GM18507 (cell line): ENCODE results near the gene AKAP4.

Source experiments
- DNase-seq: peaks from one replicate; pipeline ENCODE4 v3.0.0; 2011; ENCODE audit warnings: low read depth; ENCODE audit not compliant: insufficient read length; ENCODE audit errors: extremely low spot score
- FAIRE-seq: peaks from 2 replicates; lab custom pipeline; 2011; peaks lifted over from hg19 to GRCh38; lab: Jason Lieb, UNC

AKAP4 gene, protein sequence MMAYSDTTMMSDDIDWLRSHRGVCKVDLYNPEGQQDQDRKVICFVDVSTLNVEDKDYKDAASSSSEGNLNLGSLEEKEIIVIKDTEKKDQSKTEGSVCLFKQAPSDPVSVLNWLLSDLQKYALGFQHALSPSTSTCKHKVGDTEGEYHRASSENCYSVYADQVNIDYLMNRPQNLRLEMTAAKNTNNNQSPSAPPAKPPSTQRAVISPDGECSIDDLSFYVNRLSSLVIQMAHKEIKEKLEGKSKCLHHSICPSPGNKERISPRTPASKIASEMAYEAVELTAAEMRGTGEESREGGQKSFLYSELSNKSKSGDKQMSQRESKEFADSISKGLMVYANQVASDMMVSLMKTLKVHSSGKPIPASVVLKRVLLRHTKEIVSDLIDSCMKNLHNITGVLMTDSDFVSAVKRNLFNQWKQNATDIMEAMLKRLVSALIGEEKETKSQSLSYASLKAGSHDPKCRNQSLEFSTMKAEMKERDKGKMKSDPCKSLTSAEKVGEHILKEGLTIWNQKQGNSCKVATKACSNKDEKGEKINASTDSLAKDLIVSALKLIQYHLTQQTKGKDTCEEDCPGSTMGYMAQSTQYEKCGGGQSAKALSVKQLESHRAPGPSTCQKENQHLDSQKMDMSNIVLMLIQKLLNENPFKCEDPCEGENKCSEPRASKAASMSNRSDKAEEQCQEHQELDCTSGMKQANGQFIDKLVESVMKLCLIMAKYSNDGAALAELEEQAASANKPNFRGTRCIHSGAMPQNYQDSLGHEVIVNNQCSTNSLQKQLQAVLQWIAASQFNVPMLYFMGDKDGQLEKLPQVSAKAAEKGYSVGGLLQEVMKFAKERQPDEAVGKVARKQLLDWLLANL

DNA sequence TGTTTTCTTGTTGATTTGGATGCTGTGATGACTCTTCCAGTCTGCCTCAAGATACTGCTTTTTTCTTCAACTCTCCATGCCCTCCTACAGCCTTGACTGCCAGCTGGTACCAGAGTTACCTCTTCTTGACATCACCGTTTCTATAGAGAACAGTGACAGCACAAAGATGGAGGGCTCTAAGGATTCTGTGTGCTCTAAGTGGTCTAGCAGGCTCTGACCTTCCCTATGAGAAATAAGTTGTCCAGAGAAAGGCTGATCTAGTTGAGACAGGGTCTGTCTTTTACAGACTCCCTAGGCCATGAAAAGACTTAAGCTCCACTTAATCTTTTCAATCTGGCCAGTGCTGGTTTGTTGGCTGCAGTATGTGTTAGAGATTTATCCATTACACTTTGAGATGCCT, at the start of gene AKAP4:
Gene AKAP4 (minus strand): TSS at position 101 of the 400 bp plus-strand sequence. CDS start 118 bp downstream, outside the sequence.
- DNase-seq (no peak), FAIRE-seq (no peak)

DNA sequence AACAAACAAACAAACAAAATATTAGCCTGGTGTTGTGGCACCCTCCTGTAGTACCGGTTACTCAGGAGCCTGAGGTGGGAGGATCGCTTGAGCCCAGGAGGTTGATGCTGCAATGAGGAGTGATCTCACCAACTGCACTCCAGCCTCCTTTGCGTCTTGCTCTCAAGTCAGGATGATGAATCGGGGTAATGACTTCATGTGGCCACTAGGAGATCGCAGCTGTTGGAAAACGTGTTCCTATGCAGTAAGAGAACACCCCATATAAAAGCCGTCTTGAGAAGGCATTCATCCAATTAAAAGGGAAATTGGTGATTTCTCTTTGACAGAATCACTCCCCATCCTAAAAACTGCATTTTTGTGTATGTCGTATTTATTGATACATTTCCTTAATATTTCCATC, 10.7 kb upstream of the AKAP4 start:
- FAIRE-seq = no peak
- DNase-seq = no peak

DNA sequence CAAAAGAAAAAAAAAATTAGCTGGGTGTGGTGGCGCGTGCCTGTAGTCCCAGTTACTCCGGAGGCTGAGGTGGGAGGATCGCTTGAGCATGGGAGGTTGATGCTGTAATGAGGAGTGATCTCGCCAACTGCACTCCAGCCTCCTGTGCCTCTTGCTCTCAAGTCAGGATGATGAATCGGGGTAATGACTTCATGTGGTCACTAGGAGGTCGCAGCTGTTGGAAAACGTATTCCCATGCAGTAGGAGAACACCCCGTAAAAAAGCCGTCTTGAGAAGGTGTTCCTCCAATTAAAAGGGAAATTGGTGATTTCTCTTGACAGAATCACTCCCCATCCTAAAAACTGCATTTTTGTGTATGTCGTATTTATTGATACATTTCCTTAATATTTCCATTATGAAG, 5.9 kb upstream of the AKAP4 start:
- FAIRE-seq (no peak), DNase-seq (no peak)

DNA sequence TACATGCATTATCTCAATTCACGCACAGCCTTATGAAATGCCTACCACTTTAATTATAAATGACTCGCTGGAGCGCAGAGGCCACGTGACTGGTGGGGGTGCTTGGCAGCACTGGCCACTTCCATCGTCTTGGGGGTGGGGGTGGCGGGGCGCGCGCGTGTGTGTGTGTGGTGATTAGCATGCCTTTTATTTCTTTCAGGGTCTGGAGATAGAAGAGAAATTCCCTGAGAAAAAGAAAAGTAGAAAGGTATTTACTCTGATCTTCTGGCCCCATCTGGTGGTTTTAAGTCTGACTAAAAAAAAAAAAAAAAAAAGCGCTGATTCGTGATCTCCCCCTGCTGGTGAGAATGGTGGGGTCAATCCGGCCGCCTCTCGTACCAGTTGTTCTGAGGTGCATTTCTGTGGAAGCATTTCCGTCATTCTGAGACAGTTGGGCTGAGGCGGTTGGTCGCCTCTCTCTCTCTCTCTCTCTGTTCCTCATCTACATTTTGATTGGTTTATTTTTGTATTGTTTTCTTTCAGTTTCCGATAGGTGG, 3.6 kb upstream of the AKAP4 start, which contains the start of gene CCNB3:
Gene CCNB3 (plus strand): TSS at position 402 of the 536 bp plus-strand sequence. CDS start 80,399 bp downstream, outside the sequence.
- peak; percentile 83 for FAIRE-seq
- DNase-seq = peak; percentile 26

DNA sequence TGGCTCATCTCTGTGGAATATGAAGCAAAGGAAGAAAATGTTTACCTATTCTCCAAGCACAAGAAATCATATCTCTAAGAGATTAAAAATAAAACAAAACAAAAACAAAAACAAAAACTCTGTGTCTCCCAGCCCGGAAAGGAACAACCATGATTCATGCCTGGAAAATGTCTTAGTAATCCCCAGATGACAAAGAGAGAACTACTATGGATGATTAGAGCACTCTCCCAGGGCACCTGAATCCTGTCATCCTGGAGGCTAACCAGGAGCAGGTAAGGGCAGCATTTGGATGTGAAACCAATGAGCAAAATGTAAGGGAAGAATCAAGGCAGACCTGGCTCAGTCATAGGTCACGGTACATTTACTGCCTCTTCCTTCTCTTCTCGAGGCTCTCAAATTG, 1.7 kb upstream of the AKAP4 start:
- no peak for FAIRE-seq
- no peak for DNase-seq

DNA sequence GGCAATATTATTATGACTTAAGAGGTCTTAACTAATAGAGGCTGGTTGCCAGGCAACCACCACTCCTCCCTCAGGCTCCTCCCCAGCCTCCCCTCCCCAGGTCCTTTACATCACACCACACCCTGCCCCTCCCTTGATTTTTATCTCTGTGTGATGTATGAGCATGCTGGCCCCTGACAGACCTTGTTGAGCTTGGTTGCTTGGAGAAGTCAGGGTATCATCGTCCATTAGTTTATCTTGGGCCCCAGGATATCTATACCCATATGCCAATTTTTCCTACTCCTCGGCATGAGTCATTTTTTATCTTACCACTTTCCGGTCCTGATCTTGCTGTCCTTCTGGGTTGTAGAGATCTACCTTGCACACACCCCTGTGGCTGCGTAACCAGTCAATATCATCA, 2.5 kb downstream of the AKAP4 start:
- DNase-seq (no peak), FAIRE-seq (no peak)

DNA sequence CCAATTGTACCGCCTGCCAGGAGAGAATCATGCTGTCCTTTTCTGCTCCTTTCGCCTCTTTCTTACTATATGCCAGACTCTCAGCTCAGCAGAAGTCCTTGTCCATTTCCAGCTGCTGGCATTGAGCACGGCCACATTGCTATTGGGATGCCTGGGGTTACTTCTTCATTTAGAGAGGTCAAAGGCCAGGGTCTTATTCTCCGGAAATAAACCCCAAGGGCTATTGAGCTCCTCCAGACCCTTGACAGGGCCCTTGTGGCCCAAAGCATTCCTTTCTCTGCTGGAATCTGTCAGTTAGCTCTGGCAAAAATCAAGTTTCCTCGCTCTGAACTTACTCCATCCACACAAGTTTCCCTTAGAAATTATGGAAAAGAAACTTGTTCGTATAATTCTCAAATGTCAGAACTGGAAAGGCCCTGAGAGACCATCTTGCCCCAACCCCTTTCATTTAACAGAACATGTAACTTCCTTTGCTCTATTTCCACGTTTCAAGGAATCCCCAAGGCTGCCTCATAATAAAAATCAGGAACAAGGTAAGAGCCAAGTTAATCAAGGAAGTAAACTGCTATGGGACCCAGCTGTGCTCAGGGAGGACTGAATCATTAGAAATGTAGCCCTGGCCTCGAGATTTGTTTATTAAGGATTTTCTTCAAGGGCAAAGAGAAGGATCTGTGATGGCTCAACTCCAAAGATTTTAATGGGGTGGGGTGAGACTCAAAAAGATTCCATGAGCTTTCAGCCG, 11.8 kb downstream of the AKAP4 start:
- FAIRE-seq (no peak), DNase-seq (no peak)

DNA sequence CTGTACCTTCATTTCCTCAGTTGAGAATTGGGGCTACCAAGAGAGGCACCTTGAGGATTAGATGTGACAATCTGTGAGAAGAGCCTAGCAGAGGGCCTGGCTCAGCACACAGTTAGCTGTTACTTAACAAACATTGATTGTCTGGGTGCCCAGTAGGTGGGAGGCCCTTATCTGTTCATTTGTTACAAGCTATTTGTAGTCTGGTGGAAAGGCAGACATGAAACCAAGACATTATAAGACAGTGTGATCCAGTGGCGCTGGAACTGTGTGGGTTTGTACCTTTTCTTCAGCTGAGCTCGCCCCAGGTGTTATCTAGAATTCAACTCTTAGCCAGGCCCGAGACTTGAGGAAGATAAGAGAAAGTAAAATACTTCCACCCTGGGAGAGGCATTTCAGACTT, 16.9 kb downstream of the AKAP4 start:
- FAIRE-seq (no peak), DNase-seq (no peak)

DNA sequence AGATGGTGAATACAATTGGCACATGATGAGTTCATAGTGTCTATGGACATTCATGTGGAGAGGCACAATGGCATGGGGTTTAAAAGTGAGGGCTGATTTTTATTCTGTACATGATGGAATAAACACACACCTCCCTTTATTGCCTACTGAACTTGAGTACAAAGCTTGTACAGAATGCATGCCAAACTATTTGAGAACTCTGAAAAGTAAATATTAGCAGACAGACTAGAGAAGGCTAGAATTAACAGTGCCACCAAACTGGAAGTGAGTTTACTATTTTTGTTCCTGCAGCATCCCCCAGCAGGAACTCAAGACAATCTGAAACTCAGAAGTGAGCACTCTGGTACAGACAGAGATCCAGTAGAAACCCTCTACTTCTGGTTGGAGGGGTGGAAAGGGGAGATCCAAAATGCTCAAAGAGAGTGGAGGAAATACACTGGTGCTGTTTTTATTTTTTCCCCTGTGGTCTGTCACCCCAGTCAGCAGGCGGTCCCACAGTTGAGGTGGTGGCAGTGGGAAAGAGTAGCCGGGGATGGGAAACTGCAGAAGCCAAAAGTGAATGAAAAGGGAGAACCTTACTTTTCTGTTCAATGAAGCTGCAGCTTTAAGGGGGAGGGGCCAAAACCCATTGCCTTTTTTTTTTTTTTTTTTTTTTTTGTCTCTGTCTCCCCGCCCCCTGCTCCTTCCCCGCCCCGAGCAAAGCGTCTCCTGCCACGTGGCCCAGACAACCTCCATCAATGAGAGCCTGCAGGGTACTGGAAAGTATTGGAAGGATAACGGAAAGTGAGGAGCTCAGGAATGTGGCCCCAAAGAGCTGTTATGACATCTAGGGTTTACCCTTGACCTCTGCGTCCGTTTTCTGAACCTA, 20.5 kb downstream of the AKAP4 start:
- DNase-seq (no peak), FAIRE-seq (peak; percentile 66)

DNA sequence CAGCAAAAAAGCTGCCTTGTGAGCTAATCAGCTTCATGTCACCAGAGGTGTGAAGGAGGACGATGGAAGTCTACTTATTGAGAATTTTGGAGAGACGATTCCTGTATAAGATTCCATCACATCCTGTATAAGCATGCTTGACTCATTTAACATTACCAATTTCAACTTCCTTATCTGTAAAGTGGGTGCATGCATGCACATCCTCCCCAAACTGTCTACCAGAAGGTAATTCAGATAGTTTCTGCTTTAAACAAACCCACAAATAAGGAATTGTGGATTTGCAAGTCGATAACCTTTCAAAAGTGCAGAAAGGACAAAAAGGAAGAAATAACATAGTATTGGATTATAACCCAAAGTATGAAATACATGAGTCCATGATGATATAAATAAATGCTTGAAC, 31.1 kb downstream of the AKAP4 start:
- no peak for FAIRE-seq

DNA sequence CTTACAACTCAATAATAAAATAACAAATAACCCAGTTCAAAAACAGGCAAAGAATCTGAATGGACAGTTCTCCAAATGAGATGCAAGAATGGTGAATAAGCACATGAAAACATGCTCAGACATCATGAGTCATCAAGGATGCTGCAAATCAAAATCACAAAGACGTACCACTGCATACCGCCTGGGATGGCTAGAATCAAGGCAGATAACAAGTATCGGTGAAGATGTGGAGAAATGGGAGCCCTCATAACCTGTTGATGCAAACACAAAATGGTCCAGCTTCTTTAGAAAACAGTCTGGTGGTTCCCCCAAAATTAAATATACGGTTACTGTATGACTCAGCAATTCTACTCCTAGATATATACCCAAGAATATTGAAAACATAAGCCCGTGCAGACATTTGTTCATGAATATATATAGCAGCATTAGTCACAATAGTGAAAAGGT, 32.5 kb downstream of the AKAP4 start:
- peak; percentile 46 for FAIRE-seq
- no peak for DNase-seq

More for the DNA sequence above, 31.1 kb downstream of the AKAP4 start:
- DNase-seq = no peak

DNA sequence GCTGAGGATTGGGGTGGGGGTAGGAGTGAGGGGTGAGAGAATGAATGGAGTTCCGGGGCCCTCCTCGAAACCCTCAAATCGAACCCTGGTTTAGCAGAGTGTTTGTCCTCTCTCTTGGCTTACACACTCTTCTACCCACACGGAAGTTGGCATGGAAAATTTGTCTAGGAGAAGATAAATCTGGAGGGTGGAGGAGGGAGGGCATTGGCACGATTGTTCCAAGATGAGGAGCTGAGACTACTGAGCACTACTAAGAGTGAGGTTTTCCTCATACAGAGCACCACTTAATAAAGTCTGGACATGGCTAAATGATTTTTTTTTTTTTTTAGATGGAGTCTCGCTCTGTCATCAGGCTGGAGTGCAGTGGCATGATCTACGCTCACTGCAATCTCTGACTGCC, 33.4 kb downstream of the AKAP4 start:
- FAIRE-seq = no peak
- DNase-seq = no peak

DNA sequence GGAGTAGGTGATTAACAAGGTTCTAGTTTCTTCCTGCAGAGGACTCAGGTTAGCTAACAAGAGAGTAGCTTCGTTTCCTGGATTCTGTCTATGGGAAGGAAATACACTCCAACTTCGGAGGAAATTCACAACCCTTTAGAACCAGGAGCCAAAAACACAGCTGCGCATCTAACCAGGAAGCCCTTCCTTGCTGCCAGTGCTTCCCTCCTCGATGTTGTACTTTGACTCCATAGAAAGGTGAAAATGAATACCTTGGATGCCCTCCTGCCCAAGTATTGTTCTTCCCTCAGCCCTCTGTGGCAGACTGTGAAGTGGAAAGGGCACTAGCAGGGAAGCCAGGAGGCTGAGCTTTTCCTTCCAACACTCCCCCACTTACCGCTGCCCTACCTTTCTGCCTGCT, 35.1 kb downstream of the AKAP4 start:
- no peak for DNase-seq
- FAIRE-seq = no peak

DNA sequence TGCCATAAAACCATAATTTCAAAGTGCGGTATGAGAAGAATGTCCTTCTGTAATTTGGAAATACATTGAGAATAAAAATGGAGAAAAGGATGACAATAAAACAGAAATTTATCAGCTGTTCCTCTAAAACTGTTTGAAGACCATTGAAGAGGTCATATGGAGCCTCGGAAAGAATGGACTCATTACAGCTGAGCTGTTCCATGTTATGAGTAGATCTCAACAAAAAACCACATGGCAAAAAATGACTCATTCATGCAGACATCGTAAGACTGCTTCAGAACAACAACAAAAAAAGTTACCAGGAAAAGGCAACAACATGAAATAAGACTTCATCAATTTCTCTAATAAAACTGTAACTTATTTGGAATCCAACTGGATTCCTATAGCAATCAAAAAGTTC, 39.7 kb downstream of the AKAP4 start:
- FAIRE-seq (no peak), DNase-seq (no peak)

DNA sequence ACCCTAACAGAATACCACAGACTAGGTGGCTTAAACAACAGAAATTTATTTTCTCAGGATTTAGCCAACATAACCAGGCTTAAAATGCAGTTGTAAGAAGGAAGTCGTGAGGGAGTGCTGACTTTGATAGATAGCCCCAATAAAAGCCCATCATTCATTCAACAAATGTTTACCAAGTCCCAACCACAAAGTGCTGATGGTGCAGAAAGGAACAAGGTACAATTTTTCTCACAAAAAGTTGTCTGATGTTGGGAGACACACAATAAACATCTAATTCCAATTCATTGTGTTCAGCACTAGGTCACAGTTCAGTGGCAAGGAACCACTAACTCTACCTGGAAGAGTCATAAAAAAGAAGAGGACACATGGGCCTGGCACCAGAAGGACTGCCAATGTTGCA, 42.2 kb downstream of the AKAP4 start:
- FAIRE-seq = no peak

DNA sequence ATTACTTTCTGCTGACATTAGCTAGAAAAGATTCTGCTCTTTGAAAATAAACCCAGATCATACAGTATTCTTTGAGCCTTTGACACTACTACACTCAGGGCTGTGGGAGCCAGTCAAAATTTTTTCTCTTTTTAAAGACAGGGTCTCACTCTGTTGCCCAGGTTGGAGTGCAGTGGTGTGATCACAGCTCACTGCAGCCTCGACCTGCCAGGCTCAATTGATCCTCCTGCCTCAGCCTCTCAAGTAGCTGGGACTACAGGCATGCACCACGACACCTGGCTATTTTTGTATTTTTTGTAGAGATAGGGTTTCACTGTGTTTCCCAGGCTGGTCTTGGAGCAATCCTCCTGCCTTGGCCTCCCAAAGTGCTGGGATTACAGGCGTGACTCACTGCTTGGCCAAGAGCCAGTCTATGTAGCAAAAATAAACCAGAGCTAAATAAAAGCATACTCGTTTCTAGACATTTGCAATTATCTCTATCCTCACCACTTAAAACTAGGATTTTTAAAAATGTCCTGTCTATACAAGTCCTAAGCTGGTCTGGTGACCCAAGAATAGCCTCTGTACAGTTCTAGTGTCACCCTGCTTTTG, 43.2 kb downstream of the AKAP4 start:
- no peak for FAIRE-seq
- DNase-seq = no peak

More for the DNA sequence above, 42.2 kb downstream of the AKAP4 start:
- DNase-seq = no peak

DNA sequence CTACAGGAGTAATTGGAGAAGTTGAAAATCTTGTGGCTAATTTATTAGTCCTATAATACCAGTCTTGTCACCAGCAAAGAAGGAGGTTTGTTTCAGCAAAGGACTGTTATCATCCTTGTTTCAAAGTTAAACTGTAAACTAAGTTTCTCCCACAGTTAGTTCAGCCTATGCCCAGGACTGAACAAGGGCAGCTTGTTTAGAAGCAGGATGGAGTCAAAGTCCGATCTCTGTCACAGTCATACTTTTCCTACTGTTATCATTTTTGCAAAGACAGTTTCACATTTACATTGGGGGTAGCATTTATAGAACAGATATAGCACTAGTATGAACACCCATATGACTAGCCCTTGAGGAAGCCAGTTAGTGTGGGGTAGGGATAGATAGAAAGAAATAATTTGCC, 46.4 kb downstream of the AKAP4 start:
- DNase-seq = no peak
- FAIRE-seq = no peak

DNA sequence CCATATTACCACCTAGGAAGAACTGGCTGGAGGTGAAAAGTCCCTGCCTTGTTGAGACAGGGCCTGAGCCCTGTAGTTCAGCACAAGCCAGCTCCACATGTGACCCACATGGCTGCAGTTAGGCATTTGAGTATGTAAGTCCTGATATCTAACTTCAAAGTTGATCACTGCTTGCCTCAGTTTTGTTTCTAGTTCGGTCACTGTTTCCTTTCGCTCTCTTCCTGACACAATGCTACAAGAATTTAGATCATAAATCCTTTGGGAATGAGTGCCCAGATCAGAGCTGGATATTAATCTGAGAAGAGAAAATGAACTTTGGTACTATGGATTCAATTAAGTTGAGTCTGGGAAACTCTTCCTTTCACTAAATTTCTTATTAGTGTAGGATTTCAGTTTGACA, 48.4 kb downstream of the AKAP4 start:
- no peak for DNase-seq
- no peak for FAIRE-seq
